GM10847 (cell line): Measurements from ENCODE around the gene TMF1.

Source experiments
- POLR2A ChIP-seq: IDR thresholded peaks from 2 replicates; pipeline ENCODE4 v1.6.1; 2011; ENCODE audit not compliant: insufficient read length; ENCODE audit errors: extremely low read depth

Gene TMF1

DNA sequence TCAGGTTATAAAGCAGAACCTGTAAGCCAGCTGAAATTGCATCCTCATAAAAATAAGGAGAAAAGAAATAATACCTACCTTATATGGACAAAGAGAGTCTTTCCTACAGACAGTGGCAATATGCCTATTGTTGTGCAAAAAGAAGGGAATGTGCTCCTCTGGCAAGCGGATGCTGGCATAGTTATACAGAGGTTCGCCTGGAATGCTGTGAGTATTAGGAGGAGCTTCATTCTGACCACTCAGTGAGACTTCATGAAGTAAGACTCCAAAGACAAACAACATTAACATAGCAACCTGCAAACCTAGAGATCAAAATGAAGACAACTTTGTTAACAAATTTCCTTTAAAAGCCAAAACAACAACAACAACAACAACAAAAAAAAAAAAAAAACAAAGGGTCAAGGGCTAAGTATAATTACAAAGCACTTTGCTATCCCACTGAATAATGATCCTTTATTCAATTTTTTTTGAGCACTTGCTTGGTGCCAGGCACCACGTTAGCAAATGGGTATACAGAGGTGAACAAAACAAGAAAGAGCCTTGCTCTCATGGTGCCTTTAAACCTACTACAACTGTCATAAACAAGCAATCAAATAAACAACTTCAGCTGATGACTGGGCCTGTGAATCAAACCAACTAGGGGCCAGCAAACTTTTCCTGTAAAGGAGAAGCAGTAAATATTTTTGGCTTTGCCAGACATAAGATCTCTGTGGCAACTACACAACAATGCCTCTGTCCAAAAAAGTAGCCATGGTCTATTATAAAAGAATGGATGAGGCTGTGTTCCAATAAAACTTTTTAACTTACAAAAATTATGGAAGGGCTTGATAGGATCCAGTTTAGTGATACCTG is 42.3 kb downstream of the TMF1 start:
- TF ChIP-seq POLR2A, result no peak

DNA sequence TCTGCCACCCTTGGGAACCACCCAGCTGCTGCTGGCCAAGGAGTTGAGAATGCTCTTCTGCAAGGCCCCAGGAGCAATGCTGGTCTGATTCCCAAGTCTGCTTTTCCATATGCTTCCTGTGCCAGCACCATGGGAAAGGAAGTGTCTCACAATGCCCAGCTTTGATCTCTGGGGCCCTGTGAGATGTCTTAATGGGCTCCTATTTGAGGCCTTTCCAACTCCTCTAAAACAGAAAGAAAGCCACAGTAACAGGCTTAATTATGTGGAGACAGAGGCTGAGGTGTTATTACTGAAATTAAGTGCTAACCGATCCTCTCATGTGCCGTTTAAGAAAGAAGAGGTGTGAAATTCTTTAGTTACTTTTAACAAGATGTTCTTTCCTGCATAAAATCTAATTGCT is 43.2 kb downstream of the TMF1 start:
- no peak for TF ChIP-seq POLR2A

DNA sequence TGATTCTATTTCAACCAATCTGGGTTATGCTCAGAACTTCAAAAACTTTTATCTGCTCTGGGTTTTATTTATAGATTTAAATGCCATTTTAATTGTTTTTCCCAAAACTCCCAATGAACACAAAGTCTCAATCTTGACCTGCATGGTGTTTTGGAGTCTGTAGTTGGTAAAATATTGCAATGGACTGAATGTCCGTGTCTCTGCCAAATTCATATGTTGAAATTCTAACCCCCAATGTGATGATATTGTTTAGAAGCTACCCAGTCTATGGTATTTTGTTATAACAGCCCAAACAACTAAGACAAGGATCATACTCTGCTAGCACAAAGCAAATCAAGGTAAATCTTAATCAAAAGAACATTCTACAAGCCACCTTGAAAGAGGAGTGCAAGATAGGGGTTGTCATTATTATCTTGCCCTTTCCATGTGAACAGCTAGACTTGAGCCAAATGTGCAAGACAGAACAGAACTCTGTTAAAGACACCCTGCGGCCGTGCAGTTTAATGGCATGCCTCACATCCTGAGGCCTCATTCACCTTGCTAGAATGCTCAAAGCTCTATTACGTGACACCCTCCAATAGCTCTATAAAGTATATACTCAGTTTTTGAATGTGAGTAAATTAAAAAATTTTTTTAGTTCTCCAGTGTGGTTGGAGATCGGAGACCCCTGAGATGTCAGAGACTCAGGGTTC is 46.2 kb downstream of the TMF1 start:
- no peak for TF ChIP-seq POLR2A

DNA sequence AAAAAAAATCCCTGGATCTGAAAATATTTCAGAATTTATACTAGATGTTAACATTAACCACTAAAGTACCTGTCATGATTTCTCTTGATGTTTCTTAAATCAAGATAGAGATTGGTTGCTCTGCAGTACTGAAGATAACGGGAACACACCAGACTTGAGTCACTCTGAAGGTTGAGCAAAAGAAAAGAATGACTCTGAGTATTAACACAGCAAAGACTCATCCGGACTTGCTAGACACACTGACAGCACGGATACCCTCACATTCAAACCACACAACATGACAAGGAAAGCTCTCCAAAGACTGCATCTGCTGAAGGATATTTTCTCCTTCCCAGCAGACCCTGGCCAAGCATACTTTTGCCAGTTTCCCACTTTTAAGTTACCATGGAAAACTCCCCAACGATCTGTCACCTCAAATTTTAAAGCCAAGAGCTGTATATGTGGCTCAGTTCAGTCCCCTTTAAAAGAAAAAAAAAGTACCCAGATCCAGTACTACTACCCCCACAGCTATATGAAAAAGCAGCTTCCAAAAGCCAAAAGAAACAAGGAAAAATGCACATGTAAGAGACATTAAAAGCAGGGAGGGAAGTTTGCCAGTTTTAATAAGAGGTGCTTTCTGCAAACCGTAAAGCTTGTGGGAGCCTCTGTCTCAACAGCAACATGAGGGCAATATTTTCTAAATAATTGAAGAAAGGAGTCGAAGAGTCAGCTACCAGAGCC is 46.9 kb downstream of the TMF1 start:
- TF ChIP-seq POLR2A, result no peak

DNA sequence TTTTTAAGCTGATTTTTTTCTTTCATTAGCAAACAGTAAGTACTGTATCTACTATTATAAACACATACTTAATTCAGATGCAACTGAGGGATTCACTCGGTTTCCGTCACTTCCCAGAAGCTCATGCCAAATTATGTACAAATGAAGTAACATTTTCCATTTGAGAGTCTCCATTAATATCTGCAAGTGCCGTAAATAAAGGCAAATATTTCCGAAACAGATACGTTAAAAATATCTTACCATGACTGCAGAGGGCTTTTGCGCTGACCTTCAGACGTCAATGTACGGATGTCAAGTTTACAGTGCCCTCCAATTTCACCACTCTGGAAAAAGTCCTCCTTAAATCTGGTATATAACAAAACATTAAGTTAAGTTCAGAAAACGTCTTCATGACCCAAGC is 48.0 kb downstream of the TMF1 start:
- TF ChIP-seq POLR2A, result no peak

DNA sequence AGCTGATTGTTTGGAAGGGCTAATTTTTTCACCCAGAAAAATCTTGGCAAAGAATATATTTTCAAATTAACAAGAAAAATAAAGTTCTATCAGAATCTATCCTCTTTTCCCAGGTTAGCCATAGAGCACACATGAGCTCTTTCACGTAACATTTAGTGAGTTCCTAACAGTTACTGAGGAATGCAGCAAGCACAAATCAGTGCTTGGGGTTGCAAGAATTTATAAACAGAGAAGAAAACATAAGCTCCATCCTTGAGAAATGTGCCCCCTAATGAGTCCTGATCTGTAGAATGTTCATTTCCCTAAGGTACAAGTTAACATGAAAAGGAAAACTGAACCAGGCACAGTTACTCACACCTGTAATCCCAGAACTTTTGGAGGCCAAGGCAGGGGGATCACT is 52.5 kb downstream of the TMF1 start:
- no peak for TF ChIP-seq POLR2A

DNA sequence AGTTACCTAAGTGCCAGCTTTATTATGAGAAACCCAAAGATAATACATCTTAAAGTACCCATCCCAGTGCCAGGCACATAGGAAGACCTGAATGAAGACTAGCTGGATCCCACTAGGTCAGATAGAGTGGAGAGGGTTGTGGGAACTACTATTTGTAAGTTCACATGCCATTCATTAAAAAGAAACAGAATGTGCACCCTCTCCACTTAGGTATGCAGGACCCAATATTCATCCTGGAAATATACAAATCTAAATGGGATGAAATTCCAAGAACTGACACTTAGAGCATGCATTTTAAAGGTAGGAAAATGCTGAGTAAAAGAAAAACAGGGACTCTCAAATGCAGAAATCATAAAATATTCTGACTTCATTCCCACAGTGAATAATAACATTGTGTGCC is 53.0 kb downstream of the TMF1 start:
- TF ChIP-seq POLR2A, result no peak

DNA sequence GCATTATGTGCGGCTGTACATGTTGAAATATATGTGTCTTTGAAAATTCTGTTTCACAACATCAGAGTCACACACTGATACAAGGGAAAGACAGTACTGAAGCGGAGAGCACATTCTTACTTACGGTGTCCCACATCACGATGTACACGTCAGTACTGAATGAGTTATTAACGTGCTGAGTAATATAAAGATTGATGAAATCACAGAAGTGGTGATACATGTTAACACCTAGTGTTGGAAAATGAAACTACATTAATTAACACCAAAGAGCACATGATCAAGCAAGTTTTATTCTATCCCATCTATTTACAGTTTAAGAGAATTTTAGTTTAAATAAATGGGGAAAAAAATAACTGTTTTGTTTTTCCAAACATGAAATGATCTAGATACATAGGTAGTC is 54.2 kb downstream of the TMF1 start:
- no peak for TF ChIP-seq POLR2A

DNA sequence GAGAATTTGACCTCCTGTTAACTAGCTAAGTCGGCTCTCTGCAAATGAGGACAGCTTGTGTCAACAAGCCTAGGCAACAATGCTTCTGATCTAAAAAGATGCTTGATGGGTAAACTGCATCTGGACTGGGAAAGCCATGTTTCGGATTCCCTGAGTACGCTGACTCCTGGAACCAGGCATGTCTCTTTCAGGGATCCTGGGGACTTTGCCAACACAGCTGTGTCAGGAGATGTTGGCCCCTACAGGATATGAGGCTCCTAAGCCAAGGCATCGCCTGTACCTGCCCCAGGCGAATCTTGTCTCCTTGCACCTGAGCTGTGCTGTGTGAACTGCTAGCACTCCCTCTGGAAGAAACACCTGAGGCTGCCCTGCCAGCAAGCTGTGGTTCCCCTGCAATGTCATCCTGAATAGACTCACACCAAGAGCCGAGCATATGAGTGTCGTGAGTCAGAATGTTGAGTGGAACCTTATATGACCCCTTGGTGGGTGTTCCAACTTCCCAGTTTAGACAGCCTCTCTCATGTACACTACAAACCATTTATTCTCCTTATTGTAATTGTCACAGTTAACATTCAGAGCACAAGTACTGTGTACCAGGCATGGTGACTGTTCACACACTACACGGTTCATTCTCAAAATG is 55.7 kb downstream of the TMF1 start:
- TF ChIP-seq POLR2A, result no peak

DNA sequence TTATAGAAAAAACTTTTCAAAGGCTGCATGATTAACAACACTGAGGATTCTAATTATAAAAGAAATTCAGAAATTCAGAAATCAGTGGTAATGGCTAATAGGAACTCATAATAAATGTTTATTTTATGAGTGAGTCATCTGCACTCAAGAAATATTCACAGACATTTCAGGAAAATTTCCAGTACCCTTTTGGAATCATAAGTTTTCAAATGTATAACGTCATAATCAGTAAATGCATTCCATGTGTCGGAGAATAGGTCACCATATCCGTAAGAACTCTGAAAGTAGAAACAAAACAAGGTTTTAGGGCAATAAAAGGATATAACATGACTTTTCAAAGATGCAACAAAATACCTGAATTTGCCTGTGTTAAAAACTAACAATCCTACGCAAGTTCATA is 63.4 kb downstream of the TMF1 start:
- TF ChIP-seq POLR2A, result no peak

DNA sequence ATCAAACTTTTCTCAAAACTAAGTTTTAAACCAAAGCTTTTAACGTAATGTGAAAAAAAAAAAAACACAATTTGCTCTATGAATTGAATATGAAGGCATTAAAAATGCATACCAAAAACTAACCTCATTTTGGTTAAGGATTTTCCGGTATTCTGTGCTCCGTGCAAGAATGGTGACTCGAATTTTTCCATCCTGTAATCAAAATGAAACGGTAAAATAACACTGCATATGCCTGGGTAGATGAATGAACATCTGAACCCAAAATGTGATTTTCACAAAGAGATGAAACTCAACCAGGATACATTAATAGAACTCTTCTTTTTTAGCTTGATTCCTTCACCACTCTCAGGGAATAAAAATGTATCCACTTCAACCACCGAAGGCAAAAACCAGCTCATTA is 64.8 kb downstream of the TMF1 start:
- no peak for TF ChIP-seq POLR2A

DNA sequence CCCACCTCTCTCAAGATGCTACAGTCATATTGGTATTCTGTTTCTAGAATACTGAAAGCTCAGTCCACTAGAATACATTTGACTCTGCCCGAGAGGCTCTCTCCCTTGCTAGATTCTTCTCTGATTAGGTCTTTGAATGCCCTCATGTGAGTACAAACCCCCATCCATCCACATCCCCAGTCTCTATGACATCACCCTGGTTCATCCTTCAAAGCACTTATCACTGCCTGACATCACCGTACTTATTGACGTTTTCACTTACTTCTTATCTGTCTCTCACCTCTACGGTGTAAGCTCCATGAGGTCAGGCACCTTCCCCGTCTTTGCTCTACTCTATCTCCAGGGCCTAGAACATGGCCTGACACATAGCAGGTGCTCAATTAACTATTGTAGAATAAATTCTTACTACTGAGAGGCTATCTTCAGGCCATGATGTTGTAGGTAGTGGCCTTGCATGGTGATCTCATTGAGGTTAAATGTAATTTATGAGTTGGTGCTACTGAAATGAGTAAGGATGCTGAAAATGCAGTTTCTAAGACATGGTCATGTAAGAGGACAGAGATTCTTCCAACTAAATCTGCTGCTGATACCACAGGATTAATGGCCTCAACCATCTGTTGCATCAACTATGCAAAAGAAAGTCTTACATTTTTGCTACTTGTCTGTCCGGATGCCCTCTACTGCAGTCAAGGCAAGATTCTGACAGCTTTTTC is 65.5 kb downstream of the TMF1 start:
- TF ChIP-seq POLR2A, result no peak

DNA sequence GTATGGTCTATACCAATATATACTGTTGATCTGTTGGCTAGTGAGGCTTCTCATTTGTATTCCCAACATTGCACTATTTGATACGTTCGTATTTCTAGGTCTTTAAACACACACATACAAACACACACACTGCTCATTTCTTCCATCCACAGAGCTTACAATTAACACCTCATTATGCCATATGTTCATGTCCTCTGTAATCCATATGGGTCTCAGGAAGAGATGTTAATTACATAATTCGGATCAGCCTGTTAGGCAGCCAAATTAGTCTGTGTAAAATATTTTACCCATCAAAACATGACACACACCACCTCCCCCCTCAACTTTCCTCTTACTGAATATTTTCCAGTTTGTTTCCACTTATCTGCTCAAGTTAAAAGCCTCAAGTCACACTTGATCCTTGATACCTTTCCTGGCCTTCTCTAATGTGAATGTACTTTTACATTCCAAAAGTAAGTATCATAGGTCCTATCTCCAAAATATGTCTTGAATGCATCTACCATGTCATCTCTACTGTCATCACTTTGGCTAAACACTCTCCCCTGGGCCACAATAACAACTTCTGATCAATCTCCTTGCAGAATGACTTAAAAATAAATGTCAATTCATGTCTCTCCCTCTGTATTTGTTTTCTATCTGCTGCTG is 66.9 kb downstream of the TMF1 start:
- no peak for TF ChIP-seq POLR2A

DNA sequence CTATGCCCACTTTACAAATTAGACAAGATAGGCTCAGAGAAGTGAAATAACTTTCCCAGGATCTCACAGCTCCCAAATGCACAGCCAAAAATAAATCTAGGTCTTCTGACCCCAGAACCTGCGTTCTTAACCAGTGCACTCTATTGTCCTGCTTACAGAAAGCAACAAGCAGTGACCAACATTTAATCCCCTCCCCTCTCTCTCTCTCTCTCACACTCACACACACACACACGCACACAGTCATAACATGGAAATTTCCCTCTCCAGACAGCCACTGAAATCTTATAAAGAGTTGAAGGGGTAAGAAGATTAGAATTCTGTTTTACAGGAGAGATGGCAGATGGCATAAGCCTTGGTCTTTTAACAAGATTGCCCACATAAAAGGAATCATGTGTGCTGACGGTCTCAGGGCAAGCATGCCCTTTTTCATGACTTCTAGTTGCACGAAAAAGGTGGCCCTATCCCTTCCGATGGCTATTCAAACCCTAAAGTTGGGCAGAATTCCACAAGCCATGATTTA is 68.1 kb downstream of the TMF1 start:
- no peak for TF ChIP-seq POLR2A
